Activated CD8-positive, alpha-beta memory T cell treated with anti-CD3 and anti-CD28 coated beads for 1 hour (primary cell): Measurements from ENCODE around the gene FICD.
A peak's percentile ranks its signal among the peaks of the same experiment; 100 is the strongest.

Experiments used
- DNase-seq, 2 donors: peaks; one replicate each; pipeline ENCODE4 v3.0.0-alpha.2; 2020; ENCODE audit warnings: low read depth in 1 of 2; ENCODE audit errors: extremely low read depth in 1 of 2

Gene FICD

GRCh38 chr12:108498136-108498535 is 16.9 kb upstream of the FICD start:
- DNase-seq, result no peak

GRCh38 chr12:108502922-108503321 is 12.2 kb upstream of the FICD start:
- DNase-seq, result no peak

GRCh38 chr12:108505129-108505528 is 9.9 kb upstream of the FICD start:
- no peak for DNase-seq

GRCh38 chr12:108507971-108508642 is 7.0 kb upstream of the FICD start:
- no peak for DNase-seq

- DNase-seq, result no peak
Measured at GRCh38 chr12:108509806-108510205, 5.3 kb upstream of the FICD start.

GRCh38 chr12:108510836-108511235 is 4.2 kb upstream of the FICD start:
- no peak for DNase-seq

- peak; percentile 36 to 64 for DNase-seq
Measured at GRCh38 chr12:108511633-108512540, 3.2 kb upstream of the FICD start.

- DNase-seq, result no peak
Measured at GRCh38 chr12:108514468-108514972, 557 bp upstream of the FICD start.

GRCh38 chr12:108515916-108516315 is 839 bp downstream of the FICD start:
- DNase-seq, result no peak

GRCh38 chr12:108516511-108517275 is 1.6 kb downstream of the FICD start:
- no peak for DNase-seq

GRCh38 chr12:108517288-108518100 is 2.4 kb downstream of the FICD start:
- DNase-seq, result no peak

- no peak for DNase-seq
Measured at GRCh38 chr12:108518101-108518715, 3.1 kb downstream of the FICD start.

GRCh38 chr12:108518716-108519496 is 3.8 kb downstream of the FICD start:
- no peak for DNase-seq

GRCh38 chr12:108519558-108519957 is 4.5 kb downstream of the FICD start:
- no peak for DNase-seq

GRCh38 chr12:108523365-108523764 is 8.3 kb downstream of the FICD start:
- no peak for DNase-seq

- DNase-seq, result no peak
Measured at GRCh38 chr12:108525681-108526080, 10.6 kb downstream of the FICD start.

GRCh38 chr12:108526482-108527165 is 11.5 kb downstream of the FICD start:
- no peak for DNase-seq

GRCh38 chr12:108527166-108527496 is 12.1 kb downstream of the FICD start:
- no peak for DNase-seq

- no peak for DNase-seq
Measured at GRCh38 chr12:108530161-108530560, 15.1 kb downstream of the FICD start.
